ENCODE data around the gene SGK2.

DNA sequence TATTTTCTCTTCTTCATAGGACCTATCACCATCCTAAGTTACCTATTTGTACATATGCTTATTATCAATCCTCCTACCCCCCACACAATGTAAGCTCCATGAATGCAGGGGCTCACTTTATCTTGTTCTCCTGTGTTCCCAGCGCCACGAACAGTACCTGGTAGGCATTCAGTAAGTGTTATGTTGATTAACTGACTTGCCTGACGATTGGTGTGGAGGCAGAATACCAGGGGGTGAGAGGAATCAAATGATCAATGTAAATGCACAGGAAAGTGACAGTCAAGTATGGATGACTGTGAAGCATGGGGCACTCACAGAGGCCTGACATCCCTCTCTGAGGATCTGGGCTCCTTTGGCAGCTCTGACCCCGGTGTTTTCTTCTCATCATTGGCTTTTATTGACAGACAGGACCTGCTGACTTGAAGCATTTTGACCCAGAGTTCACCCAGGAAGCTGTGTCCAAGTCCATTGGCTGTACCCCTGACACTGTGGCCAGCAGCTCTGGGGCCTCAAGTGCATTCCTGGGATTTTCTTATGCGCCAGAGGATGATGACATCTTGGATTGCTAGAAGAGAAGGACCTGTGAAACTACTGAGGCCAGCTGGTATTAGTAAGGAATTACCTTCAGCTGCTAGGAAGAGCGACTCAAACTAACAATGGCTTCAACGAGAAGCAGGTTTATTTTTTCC lies 25.8 kb downstream of the SGK2 start:
- TF ChIP-seq, protein P1, sequence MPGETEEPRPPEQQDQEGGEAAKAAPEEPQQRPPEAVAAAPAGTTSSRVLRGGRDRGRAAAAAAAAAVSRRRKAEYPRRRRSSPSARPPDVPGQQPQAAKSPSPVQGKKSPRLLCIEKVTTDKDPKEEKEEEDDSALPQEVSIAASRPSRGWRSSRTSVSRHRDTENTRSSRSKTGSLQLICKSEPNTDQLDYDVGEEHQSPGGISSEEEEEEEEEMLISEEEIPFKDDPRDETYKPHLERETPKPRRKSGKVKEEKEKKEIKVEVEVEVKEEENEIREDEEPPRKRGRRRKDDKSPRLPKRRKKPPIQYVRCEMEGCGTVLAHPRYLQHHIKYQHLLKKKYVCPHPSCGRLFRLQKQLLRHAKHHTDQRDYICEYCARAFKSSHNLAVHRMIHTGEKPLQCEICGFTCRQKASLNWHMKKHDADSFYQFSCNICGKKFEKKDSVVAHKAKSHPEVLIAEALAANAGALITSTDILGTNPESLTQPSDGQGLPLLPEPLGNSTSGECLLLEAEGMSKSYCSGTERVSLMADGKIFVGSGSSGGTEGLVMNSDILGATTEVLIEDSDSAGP (CRISPR knock-in tag; IDR thresholded peaks at IDR 0.05; ENCODE audit: borderline replicate concordance) = no peak
- TF ChIP-seq, protein P2, sequence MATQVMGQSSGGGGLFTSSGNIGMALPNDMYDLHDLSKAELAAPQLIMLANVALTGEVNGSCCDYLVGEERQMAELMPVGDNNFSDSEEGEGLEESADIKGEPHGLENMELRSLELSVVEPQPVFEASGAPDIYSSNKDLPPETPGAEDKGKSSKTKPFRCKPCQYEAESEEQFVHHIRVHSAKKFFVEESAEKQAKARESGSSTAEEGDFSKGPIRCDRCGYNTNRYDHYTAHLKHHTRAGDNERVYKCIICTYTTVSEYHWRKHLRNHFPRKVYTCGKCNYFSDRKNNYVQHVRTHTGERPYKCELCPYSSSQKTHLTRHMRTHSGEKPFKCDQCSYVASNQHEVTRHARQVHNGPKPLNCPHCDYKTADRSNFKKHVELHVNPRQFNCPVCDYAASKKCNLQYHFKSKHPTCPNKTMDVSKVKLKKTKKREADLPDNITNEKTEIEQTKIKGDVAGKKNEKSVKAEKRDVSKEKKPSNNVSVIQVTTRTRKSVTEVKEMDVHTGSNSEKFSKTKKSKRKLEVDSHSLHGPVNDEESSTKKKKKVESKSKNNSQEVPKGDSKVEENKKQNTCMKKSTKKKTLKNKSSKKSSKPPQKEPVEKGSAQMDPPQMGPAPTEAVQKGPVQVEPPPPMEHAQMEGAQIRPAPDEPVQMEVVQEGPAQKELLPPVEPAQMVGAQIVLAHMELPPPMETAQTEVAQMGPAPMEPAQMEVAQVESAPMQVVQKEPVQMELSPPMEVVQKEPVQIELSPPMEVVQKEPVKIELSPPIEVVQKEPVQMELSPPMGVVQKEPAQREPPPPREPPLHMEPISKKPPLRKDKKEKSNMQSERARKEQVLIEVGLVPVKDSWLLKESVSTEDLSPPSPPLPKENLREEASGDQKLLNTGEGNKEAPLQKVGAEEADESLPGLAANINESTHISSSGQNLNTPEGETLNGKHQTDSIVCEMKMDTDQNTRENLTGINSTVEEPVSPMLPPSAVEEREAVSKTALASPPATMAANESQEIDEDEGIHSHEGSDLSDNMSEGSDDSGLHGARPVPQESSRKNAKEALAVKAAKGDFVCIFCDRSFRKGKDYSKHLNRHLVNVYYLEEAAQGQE (IDR thresholded peaks at IDR 0.05; ENCODE audit: borderline replicate concordance in 1 of 2, low read depth in 1 of 2, low read length in 2 of 2) = no peak
- TF ChIP-seq HNRNPH1 (optimal IDR thresholded peaks at IDR 0.05; ENCODE audit: low read depth, low read length) (no peak), PHF20 (CRISPR knock-in tag; IDR thresholded peaks at IDR 0.05) (no peak), RBM22 (optimal IDR thresholded peaks at IDR 0.05; ENCODE audit: low read length) (no peak), ZNF160 (CRISPR knock-in tag; IDR thresholded peaks at IDR 0.05) (no peak), EZH2 (conservative IDR thresholded peaks at IDR 0.05; ENCODE audit: low read depth, low read length) (no peak), ATM (IDR thresholded peaks at IDR 0.05; ENCODE audit: borderline replicate concordance) (no peak)
- TF ChIP-seq, protein P3, sequence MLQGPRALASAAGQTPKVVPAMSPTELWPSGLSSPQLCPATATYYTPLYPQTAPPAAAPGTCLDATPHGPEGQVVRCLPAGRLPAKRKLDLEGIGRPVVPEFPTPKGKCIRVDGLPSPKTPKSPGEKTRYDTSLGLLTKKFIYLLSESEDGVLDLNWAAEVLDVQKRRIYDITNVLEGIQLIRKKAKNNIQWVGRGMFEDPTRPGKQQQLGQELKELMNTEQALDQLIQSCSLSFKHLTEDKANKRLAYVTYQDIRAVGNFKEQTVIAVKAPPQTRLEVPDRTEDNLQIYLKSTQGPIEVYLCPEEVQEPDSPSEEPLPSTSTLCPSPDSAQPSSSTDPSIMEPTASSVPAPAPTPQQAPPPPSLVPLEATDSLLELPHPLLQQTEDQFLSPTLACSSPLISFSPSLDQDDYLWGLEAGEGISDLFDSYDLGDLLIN (CRISPR knock-in tag; IDR thresholded peaks at IDR 0.05; ENCODE audit: borderline replicate concordance) = no peak
- TF ChIP-seq, protein P4, sequence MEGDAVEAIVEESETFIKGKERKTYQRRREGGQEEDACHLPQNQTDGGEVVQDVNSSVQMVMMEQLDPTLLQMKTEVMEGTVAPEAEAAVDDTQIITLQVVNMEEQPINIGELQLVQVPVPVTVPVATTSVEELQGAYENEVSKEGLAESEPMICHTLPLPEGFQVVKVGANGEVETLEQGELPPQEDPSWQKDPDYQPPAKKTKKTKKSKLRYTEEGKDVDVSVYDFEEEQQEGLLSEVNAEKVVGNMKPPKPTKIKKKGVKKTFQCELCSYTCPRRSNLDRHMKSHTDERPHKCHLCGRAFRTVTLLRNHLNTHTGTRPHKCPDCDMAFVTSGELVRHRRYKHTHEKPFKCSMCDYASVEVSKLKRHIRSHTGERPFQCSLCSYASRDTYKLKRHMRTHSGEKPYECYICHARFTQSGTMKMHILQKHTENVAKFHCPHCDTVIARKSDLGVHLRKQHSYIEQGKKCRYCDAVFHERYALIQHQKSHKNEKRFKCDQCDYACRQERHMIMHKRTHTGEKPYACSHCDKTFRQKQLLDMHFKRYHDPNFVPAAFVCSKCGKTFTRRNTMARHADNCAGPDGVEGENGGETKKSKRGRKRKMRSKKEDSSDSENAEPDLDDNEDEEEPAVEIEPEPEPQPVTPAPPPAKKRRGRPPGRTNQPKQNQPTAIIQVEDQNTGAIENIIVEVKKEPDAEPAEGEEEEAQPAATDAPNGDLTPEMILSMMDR (CRISPR knock-in tag; IDR thresholded peaks at IDR 0.05) = no peak

Measured in HepG2 (cell line).